Measurements from ENCODE around the gene ERVH48-1.

Gene ERVH48-1

DNA sequence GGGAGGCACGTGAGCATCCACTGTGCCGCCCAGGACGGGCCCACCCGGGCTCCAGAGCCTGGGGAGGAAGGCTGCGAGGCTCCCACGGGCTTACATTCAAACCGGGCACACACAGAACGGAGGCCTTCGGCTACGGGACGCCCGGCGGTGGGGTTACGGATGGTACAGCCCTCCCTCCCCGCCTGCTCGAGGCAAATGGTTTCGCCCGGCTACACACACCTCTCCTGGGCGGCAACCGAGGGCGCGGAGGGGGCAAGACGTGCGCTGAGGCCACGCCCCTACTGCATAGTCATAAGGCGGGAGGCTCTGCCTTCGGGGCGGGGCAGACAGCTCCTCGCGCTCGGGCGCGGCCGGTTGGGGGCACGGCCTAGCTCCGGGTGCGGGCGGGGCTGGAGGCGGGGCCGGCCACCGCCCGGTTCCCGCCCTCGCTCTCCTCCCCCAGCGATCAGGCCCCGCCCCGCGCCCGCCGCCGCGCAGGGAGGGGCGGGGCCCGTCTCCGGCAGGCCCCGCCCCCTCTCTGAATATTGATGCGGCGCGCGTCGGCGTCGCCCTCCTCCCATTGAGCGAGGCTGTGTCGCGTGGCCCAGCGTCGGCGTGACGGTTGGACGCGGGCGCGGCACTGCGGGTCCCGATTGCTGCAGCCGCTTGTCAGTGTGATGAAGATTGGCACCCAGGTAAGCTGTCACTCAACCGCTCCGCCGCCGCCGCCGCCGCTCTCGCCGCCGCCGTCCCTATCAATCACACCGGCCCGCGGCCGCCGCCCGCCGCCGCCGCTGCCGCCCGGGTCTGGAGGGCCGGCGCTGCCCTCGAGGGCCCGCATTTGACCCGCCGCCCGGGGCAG, 48.8 kb upstream of the ERVH48-1 start, which contains the start of gene PKNOX1 (continued):
- TF ChIP-seq, protein P1, sequence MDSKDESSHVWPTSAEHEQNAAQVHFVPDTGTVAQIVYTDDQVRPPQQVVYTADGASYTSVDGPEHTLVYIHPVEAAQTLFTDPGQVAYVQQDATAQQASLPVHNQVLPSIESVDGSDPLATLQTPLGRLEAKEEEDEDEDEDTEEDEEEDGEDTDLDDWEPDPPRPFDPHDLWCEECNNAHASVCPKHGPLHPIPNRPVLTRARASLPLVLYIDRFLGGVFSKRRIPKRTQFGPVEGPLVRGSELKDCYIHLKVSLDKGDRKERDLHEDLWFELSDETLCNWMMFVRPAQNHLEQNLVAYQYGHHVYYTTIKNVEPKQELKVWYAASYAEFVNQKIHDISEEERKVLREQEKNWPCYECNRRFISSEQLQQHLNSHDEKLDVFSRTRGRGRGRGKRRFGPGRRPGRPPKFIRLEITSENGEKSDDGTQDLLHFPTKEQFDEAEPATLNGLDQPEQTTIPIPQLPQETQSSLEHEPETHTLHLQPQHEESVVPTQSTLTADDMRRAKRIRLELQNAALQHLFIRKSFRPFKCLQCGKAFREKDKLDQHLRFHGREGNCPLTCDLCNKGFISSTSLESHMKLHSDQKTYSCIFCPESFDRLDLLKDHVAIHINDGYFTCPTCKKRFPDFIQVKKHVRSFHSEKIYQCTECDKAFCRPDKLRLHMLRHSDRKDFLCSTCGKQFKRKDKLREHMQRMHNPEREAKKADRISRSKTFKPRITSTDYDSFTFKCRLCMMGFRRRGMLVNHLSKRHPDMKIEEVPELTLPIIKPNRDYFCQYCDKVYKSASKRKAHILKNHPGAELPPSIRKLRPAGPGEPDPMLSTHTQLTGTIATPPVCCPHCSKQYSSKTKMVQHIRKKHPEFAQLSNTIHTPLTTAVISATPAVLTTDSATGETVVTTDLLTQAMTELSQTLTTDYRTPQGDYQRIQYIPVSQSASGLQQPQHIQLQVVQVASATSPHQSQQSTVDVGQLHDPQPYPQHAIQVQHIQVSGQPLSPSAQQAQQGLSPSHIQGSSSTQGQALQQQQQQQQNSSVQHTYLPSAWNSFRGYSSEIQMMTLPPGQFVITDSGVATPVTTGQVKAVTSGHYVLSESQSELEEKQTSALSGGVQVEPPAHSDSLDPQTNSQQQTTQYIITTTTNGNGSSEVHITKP (tag by site-specific recombination; IDR thresholded peaks at IDR 0.05) = peak; percentile 100
- TF ChIP-seq ZNF600 (tag by site-specific recombination; IDR thresholded peaks at IDR 0.05) (peak; percentile 75), ZSCAN23 (tag by site-specific recombination; IDR thresholded peaks at IDR 0.05) (peak; percentile 97), KLF9 (tag by site-specific recombination; IDR thresholded peaks at IDR 0.05; ENCODE audit: low read depth) (peak; percentile 93), YY1 (tag by site-specific recombination; IDR thresholded peaks at IDR 0.05) (no peak), KLF1 (tag by site-specific recombination; IDR thresholded peaks at IDR 0.05) (peak; percentile 92), KLF8 (tag by site-specific recombination; IDR thresholded peaks at IDR 0.05) (peak; percentile 99), IKZF3 (tag by site-specific recombination; IDR thresholded peaks at IDR 0.05) (no peak), SALL2 (tag by site-specific recombination; IDR thresholded peaks at IDR 0.05; ENCODE audit: borderline replicate concordance) (no peak), ZNF366 (tag by site-specific recombination; conservative IDR thresholded peaks at IDR 0.05) (no peak), ZNF174 (tag by site-specific recombination; IDR thresholded peaks at IDR 0.05) (no peak), ZSCAN16 (tag by site-specific recombination; IDR thresholded peaks at IDR 0.05) (no peak), BCL11B (tag by site-specific recombination; IDR thresholded peaks at IDR 0.05; ENCODE audit: low read depth) (no peak), KLF10 (tag by site-specific recombination; IDR thresholded peaks at IDR 0.05) (peak; percentile 100), ZNF747 (tag by site-specific recombination; IDR thresholded peaks at IDR 0.05) (no peak), ZNF776 (tag by site-specific recombination; IDR thresholded peaks at IDR 0.05; ENCODE audit: borderline replicate concordance) (no peak), ZNF473 (tag by site-specific recombination; IDR thresholded peaks at IDR 0.05) (no peak), ZNF24 (tag by site-specific recombination; IDR thresholded peaks at IDR 0.05) (peak; percentile 61), ZNF423 (tag by site-specific recombination; IDR thresholded peaks at IDR 0.05) (peak; percentile 61; the same call in 1 of the 2 replicates), ZBTB8A (tag by site-specific recombination; IDR thresholded peaks at IDR 0.05) (peak; percentile 98), ZNF610 (tag by site-specific recombination; IDR thresholded peaks at IDR 0.05; ENCODE audit: borderline replicate concordance) (peak; percentile 80; the same call in 1 of the 2 replicates)
- TF ChIP-seq, protein P2, sequence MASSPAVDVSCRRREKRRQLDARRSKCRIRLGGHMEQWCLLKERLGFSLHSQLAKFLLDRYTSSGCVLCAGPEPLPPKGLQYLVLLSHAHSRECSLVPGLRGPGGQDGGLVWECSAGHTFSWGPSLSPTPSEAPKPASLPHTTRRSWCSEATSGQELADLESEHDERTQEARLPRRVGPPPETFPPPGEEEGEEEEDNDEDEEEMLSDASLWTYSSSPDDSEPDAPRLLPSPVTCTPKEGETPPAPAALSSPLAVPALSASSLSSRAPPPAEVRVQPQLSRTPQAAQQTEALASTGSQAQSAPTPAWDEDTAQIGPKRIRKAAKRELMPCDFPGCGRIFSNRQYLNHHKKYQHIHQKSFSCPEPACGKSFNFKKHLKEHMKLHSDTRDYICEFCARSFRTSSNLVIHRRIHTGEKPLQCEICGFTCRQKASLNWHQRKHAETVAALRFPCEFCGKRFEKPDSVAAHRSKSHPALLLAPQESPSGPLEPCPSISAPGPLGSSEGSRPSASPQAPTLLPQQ (tag by site-specific recombination; IDR thresholded peaks at IDR 0.05) = peak; percentile 98
- TF ChIP-seq, protein P3, sequence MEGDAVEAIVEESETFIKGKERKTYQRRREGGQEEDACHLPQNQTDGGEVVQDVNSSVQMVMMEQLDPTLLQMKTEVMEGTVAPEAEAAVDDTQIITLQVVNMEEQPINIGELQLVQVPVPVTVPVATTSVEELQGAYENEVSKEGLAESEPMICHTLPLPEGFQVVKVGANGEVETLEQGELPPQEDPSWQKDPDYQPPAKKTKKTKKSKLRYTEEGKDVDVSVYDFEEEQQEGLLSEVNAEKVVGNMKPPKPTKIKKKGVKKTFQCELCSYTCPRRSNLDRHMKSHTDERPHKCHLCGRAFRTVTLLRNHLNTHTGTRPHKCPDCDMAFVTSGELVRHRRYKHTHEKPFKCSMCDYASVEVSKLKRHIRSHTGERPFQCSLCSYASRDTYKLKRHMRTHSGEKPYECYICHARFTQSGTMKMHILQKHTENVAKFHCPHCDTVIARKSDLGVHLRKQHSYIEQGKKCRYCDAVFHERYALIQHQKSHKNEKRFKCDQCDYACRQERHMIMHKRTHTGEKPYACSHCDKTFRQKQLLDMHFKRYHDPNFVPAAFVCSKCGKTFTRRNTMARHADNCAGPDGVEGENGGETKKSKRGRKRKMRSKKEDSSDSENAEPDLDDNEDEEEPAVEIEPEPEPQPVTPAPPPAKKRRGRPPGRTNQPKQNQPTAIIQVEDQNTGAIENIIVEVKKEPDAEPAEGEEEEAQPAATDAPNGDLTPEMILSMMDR (tag by site-specific recombination; IDR thresholded peaks at IDR 0.05) = peak; percentile 84; the same call in 1 of the 2 replicates
- TF ChIP-seq, protein P4, sequence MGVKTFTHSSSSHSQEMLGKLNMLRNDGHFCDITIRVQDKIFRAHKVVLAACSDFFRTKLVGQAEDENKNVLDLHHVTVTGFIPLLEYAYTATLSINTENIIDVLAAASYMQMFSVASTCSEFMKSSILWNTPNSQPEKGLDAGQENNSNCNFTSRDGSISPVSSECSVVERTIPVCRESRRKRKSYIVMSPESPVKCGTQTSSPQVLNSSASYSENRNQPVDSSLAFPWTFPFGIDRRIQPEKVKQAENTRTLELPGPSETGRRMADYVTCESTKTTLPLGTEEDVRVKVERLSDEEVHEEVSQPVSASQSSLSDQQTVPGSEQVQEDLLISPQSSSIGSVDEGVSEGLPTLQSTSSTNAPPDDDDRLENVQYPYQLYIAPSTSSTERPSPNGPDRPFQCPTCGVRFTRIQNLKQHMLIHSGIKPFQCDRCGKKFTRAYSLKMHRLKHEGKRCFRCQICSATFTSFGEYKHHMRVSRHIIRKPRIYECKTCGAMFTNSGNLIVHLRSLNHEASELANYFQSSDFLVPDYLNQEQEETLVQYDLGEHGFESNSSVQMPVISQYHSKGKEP (tag by site-specific recombination; IDR thresholded peaks at IDR 0.05) = no peak; the same call in 1 of the 2 replicates
- TF ChIP-seq, protein P5, sequence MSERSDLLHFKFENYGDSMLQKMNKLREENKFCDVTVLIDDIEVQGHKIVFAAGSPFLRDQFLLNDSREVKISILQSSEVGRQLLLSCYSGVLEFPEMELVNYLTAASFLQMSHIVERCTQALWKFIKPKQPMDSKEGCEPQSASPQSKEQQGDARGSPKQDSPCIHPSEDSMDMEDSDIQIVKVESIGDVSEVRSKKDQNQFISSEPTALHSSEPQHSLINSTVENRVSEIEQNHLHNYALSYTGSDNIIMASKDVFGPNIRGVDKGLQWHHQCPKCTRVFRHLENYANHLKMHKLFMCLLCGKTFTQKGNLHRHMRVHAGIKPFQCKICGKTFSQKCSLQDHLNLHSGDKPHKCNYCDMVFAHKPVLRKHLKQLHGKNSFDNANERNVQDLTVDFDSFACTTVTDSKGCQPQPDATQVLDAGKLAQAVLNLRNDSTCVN (tag by site-specific recombination; optimal IDR thresholded peaks at IDR 0.05) = peak; percentile 61
- TF ChIP-seq, protein P6, sequence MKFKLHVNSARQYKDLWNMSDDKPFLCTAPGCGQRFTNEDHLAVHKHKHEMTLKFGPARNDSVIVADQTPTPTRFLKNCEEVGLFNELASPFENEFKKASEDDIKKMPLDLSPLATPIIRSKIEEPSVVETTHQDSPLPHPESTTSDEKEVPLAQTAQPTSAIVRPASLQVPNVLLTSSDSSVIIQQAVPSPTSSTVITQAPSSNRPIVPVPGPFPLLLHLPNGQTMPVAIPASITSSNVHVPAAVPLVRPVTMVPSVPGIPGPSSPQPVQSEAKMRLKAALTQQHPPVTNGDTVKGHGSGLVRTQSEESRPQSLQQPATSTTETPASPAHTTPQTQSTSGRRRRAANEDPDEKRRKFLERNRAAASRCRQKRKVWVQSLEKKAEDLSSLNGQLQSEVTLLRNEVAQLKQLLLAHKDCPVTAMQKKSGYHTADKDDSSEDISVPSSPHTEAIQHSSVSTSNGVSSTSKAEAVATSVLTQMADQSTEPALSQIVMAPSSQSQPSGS (tag by site-specific recombination; IDR thresholded peaks at IDR 0.05; ENCODE audit: low read depth) = no peak
- TF ChIP-seq, protein P7, sequence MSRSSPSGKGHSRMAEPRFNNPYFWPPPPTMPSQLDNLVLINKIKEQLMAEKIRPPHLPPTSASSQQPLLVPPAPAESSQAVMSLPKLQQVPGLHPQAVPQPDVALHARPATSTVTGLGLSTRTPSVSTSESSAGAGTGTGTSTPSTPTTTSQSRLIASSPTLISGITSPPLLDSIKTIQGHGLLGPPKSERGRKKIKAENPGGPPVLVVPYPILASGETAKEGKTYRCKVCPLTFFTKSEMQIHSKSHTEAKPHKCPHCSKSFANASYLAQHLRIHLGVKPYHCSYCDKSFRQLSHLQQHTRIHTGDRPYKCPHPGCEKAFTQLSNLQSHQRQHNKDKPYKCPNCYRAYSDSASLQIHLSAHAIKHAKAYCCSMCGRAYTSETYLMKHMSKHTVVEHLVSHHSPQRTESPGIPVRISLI (tag by site-specific recombination; IDR thresholded peaks at IDR 0.05) = no peak

Data from HEK293 (cell line).